GM19238 (cell line): ENCODE data around the gene UPF3A.
A peak's percentile ranks its signal among the peaks of the same experiment; 100 is the strongest.
"Not testable (repeated sequence)": the region's sequence is repeated elsewhere in the genome, so short reads cannot be mapped to it uniquely, and the experiment has no call there.

ENCODE experiments used
- DNase-seq: peaks from one replicate; pipeline ENCODE4 v3.0.0; 2011; ENCODE audit warnings: low spot score; ENCODE audit not compliant: insufficient read length

Gene UPF3A, protein sequence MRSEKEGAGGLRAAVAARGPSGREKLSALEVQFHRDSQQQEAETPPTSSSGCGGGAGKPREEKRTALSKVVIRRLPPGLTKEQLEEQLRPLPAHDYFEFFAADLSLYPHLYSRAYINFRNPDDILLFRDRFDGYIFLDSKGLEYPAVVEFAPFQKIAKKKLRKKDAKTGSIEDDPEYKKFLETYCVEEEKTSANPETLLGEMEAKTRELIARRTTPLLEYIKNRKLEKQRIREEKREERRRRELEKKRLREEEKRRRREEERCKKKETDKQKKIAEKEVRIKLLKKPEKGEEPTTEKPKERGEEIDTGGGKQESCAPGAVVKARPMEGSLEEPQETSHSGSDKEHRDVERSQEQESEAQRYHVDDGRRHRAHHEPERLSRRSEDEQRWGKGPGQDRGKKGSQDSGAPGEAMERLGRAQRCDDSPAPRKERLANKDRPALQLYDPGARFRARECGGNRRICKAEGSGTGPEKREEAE

DNA sequence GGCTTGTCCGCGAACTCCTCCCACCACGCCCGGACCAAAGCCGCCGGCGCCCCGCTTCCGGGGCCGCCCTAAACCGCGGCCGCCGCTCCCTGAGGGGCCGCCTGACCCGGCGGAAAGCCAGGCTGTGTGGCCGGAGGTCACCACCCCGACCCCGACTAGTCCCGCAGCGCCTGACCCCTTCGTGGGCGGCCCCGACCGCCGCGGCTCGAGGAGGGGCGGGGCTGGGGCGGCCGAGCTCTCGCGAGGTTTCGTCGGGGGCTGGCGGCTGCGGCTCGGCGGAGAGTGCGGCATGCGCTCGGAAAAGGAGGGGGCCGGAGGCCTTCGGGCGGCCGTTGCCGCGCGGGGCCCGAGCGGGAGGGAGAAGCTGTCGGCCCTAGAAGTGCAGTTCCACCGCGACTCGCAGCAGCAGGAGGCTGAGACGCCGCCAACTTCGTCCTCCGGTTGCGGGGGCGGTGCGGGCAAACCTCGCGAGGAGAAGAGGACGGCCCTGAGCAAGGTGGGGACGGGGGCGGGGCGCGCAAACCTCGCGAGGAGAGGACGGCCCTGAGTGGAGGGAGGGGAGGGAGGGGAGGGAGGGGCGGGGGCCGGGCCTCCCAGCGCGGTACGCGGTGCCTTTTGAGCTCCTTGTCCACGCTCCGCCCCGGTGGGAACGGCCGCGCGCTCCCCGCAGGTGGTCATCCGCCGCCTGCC is at the start of gene UPF3A:
Gene UPF3A (plus strand): TSS at position 251 of the 690 bp plus-strand sequence. CDS start 39 bp downstream, at position 290.
- DNase-seq = peak; percentile 76

DNA sequence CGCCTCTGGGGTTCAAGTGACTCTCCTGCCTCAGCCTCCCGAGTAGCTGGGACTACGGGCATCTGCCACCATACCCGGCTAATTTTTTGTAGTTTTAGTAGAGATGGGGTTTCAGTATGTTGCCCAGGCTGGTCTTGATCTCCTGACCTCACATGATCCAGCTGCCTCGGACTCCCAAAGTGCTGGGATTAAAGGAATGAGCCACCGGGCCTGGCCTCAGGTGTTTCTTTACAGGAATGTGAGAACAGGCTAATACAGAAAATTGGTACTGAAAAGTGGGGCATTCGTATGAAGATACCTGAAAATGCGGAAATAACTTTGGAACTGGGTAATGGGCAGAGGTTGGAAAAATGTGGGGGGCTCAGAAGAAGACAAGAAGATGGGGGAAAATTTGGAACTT is 49.5 kb upstream of the UPF3A start:
- no peak for DNase-seq

DNA sequence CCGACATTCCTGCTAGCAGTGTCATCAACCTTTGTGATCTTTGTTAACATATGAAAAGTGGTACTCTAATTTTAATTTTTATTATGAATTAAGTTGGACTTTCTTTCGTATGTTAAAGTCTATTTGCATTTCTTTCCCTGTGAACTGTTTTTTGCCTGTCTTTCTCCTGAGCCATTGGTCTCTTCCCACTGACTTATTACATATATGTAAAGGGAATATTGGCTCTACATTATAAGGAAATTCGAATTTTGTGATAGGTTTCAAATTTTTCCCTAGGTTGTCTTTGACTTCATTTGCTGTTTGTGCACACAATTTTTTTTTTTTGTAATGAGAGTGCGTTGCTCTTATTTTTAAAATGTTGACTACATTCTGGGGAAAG is 47.1 kb upstream of the UPF3A start:
- no peak for DNase-seq

DNA sequence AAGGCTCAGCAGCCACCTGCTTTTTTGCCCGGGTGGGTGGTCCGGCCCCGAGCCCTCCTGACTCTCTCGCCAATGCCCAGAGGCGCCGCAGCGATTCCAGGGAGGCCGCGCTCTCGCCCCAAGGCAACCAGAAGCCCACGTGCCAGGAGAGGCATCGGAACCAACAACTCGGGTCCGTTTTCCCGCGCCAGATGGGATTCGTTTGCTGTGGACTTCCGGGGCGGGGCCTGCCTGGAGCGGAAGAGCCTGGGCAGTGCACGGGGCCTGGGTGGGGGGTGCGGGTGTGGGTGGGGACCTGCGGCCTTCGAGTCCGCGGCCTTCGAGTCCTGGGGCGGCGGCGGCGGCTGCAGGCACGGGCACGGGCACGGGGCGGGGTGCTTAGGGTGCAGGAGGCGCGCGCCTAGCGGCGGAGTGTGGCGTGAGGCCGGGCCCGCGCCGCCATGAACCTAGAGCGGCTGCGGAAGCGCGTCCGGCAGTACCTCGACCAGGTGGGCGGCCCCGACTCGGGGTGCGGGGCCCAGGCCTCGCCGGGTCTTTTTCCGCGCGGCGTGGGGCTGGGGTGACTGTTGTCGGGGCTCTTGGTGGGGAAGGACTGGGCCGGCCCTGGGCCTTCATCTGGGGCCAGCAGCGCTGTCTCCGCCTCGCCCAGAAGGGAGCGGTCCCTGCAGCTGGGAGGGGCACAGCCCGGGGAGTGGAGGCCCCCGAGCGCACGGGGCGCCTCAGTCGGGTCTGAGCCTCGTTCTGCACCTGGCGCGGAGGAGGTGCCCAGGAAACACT is 46.6 kb upstream of the UPF3A start, which contains the start of gene CDC16:
Gene CDC16 (plus strand): TSS at position 253 of the 777 bp plus-strand sequence. CDS start 188 bp downstream, at position 441.
- peak; percentile 95 for DNase-seq

DNA sequence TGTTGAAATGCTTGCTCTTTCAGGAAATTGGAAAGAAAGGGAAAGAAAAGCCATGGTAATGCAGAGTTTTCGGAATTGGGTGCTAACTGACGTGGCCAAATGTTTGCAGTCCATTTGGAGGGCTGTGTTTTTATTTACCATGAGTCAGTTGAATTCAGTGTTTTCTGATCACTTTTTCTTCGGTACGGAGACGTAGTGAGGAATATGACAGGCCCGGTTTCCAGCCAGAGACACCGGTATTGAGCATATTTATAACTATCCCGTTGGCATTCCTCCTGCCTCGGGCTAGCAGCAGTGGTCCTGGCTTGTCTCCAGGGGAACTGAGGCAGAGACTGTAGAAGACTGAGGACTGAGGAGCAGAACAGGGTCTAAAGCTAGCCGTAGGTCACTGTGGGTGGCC is 45.7 kb upstream of the UPF3A start:
- DNase-seq = no peak

DNA sequence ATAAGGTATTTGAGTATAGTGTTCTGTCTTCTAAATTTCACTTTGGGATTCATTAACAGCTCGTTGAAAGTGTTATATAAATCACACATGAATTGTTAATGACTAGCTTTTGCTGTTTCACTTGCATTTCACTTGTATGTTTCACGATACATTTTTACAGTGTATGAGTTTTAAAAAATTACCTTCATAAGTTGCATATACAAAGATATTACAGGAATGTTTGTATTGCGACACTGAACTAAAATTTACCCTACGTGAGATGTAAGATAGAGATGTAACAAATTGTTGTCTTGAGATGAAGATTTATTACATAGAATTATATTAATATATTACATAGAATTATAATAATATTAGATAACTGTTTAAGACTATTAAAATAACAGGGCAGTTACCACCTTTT is 45.2 kb upstream of the UPF3A start:
- DNase-seq = no peak

DNA sequence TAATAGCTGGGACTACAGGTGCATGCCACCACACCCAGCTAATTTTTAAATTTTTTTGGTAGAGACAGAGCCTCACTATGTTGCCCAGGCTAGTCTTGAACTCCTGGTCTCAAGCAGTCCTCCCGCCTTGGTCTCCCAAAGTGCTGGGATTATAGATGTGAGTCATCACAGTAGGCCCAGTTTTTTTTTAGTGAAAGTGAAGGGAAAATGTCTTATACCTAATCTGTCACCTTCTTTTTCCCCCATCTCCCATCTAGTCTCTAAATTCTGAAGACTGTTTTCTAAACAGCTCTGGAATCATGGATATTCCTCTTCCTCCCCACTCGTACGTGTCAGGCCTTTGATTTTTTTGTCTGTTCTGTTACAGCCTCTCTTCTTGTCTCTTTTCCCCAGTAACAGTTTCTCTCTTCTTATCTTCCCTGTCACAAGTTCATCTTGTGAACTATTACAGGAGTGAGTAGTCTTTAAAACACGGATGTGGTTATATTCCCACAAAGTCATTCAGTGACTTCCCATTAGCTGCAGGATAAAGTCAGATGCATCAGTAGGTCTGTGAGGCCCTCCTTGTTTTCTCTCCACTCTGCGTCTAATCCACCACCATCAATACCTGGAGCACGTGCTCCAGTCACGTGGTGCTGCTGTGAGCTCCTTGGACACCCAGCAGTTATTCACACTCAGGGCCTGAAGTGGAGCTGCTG is 43.8 kb upstream of the UPF3A start:
- DNase-seq = no peak

DNA sequence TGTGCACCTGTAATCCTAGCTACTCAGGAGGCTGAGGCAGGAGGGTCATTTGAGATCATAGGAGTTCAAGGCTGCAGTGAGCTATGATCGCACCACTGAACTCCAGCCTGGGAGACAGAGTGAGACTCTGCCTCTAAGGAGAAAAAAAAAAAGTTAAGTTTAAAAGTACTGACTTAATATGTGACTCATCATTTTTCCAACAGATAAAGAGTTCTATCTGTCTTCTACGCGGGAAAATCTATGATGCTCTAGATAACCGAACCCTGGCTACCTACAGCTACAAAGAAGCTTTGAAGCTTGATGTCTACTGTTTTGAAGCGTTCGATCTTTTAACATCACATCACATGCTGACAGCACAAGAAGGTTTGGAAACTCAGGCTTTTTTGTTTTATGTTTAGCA is 39.5 kb upstream of the UPF3A start:
- DNase-seq = no peak

DNA sequence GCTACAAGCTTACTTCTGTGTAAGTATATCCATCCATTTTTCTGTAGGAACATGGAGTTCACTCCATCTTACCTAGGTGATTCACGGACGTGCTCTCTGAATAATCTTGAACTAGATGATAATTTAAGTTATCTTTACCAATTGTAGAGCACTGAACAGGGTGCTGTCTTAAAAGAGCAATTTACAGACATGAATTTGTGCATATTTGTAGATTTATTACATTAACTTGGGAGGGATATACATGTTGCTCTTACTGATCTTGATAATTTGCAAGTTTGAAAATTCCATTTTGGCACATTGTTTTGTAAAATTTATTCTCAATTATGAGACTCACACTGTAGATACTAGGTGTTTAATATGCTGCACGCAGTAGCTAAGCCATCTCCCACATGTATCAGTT is 37.4 kb upstream of the UPF3A start:
- no peak for DNase-seq

DNA sequence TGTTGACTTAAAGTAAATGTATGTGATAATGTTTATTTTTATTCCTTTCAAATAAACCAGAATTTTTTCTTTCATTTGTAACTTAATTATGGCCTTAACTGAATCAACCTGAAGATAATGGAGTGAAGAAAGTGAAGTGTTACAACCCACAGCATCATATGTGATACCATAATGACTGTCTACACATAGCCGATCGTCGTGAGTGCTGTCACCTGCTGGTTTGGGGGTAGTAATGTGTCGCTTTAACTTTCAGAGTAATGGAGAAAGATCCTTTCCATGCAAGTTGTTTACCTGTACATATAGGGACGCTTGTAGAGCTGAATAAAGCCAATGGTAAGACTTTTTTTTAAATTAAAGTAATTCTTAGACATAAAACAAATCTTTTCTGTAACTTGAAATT is 36.8 kb upstream of the UPF3A start:
- DNase-seq = no peak

DNA sequence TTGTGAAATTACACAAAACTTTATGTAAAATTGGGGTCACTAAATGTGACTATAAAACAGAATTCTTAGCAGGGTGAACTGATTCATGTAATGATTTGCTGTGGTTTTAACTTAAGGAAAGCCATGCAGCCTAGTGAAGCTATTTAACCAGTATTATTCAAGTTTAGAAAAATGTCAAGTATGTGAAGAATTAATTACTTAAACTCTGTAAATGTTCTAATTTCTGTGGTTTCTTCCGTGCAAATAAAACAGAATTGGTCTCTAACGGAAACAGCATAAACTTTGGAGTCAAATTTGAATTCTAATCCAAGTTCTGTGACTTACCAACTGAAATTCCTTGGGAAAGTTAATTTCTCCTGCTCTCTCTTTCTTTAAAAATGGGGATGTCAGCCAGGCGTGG is 33.4 kb upstream of the UPF3A start:
- DNase-seq = no peak

DNA sequence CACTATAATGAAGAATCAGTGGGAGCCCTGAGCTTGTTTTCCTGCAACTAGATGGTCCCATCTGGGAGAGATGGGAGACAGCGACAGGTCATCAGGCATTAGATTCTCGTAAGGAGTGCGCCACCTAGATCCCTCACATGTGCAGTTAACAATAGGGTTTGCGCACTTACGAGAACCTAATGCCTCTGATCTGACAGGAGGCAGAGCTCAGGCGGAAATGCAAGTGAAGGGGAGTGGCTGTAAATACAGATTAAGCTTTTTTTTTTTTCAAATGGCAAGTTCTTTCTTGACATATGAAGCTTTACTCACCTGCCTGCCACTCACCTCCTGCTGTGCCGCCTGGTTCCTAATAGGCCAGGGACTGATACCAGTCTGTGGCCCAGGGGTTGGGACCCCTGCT is 32.3 kb upstream of the UPF3A start:
- no peak for DNase-seq

DNA sequence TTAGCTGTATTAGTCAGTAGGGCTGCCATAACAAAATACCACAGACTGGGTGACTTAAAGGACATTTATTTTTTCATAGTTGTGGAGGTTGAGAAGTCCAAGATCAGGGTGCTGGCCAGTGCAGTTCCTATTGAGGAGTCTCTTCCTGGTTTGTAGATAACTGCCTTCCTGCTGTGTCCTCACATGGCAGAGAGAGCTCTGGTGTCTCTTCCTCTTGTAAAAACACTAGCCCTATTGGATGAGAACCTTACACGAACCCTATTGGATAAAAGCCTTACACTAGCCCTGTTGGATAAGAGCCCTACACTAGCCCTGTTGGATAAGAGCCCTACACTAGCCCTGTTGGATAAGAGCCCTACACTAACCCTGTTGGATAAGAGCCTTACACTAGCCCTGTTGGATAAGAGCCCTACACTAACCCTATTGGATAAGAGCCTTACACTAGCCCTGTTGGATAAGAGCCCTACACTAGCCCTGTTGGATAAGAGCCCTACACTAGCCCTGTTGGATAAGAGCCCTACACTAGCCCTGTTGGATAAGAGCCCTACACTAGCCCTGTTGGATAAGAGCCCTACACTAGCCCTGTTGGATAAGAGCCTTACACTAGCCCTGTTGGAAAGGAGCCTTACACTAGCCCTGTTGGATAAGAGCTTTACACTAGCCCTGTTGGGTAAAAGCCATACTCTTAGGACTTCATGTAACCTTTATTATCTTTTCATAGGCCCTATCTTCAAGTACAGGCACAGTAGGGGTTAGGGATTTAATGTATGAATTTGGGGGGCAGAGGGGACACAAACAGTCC is 29.6 kb upstream of the UPF3A start:
- DNase-seq = not testable (repeated sequence)

DNA sequence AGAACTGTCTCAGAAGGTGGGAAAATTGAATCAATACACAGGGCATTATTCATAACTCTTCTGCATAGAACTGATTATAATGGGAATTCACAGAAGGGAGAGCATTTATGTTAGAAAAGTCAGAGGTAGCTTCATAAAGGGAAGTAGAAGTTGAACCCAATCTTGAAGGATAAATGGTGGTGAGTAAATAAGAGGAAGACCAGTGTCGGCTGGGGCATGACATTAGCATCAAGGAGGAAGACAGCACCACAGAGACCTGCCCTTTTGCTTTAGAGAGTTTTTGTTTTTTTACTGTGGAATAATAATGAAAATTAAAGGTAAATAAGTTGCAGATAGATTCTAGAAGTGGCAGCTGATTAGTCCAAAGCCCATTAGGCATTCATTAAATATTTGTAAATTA is 24.9 kb upstream of the UPF3A start:
- no peak for DNase-seq

DNA sequence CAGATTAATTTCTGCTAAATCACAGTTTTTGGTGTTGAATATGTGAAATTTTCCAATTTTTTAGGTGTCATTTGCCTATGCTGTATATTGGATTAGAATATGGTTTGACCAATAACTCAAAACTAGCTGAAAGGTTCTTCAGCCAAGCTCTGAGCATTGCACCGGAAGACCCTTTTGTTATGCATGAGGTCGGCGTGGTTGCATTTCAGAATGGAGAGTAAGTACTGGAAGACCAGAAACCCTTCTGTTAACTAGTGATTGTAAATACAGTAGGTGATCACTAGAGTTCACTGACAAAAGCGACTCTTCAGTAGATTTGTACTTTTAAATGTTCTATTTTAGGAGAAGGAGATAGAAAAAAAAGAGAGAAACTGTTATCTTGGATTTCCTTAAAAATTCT is 24.4 kb upstream of the UPF3A start:
- no peak for DNase-seq

DNA sequence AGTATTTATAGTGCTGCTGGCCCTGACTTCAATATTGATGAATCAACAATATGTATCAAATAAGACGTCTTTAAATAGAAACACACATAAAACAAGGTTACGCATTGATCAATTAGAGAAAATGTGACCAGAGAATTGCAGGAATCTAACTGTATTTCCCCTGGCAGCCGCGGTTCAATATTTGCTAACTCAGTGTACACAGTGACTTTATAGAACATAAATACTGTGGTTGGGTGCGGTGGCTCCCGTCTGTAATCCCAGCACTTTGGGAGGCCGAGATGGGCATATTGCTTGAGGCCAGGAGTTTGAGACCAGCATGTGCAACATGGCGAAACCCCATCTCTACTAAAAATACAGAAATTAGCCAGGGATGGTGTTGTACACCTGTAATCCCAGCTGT is 22.8 kb upstream of the UPF3A start:
- DNase-seq = no peak

DNA sequence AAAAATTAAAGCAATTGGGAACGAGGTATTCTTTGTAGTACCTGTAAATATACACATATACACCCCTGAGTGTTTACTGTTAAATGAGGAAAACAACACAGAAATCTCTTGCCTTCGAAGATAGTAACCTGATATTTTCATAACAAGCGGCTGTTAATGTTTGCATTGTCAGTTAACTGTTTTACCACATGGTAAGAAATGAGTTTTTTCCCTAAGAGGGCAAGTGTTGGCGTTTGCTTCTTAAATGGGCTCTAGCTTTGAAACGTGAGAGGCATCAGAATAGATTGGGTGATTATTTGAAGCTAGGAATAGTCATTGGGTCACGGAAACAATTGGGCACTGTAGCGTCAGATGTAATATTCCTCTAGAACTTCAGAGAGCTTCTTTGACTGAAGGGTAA is 22.0 kb upstream of the UPF3A start:
- no peak for DNase-seq

DNA sequence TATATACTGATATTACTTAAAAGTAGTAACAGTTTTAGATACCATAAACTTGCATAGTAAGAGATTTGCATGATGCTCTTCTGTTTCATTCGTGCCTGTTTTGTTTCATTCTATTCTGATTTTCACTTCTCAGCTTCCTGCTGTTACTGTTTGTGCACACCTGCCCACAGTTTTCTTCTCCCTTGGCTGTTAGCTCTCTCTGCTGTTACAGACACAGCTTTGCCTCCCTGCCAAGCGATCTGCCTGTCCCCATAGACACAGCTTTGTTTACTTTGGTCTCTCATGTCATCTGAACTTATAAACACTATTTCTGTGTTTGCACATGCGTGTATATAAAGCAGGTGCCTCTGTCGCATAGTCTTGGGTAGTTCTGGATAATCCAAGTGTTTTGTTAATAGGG is 21.4 kb upstream of the UPF3A start:
- DNase-seq = no peak

DNA sequence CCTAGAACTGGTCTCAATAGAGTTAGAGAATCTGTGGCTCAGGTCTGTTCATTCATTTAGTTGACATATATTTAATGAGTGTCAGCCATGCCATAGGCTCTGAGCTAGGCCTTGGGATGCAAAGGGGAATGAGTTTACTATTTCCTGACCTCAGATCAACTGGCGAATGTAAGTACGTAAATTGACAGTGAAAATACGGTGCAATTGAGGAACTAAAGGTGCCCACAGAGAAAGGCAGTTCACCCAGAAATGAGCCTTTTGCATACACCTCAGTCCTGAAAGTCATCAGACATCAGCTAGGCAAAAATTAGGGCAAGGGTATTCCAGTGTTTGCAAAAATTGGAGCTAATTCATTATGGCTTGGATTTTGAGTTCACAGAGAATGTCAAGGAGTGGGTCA is 20.6 kb upstream of the UPF3A start:
- DNase-seq = no peak

DNA sequence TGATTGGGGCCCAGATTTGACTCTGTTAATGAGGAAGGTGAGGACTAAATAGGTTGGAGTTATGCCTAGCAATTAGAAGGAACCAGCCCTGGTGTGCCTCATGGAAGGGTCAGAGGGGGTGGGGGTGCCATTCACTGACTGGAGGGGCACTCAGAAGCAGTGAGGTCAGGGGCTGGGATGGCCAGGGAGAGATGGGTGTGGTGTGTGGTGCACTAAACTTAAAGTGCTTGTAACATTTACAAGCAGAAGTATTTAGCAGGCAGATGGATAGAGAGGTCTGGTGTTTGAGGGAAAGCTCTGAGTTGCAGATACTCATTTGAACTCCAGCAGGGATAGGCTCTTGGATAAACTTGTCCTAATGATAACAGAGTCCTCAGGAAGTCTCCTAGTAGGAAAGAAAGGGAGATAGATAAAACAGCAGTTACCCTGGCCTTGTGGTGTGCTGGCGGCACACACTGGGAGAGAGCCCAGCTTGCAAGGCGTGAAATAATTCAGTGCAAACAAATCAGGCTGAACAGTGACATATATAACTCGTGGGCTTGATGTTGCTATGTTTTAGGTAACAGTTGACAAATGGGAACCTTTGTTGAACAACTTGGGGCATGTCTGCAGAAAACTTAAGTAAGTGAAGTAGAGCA is 20.0 kb upstream of the UPF3A start:
- DNase-seq = no peak
